OCI-LY1 (cell line): ENCODE results near the gene UBE2Q1.

Source experiments
- H2AFZ ChIP-seq: fragments of 200-600 bp; sonication (generic), shearing (Covaris generic); 2 replicates; pipeline ENCODE4 v1.6.0; 2014; ENCODE audit warnings: antibody characterized with exemption, mild to moderate bottlenecking, low read length
- H3F3A ChIP-seq: fragments of 200-600 bp; sonication (generic), shearing (Covaris generic); 2 replicates; pipeline ENCODE4 v1.6.0; 2014; ENCODE audit warnings: mild to moderate bottlenecking, antibody characterized with exemption, low read length, moderate library complexity; ENCODE audit not compliant: insufficient read depth
- H3K27ac ChIP-seq: fragments of 200-600 bp; sonication (generic); 2 replicates; pipeline ENCODE4 v1.5.1; 2014; ENCODE audit warnings: low read length, mixed run types, mild to moderate bottlenecking, low read depth; ENCODE audit not compliant: poor library complexity, severe bottlenecking
- H3K27me3 ChIP-seq: fragments of 200-600 bp; sonication (generic); 2 replicates; pipeline ENCODE4 v1.6.0; 2014; ENCODE audit warnings: antibody characterized with exemption, mild to moderate bottlenecking, low read length, moderate library complexity; ENCODE audit not compliant: insufficient read depth
- H3K36me3 ChIP-seq: fragments of 200-600 bp; sonication (generic); 2 replicates; pipeline ENCODE4 v1.6.1; 2014; ENCODE audit warnings: mild to moderate bottlenecking, antibody characterized with exemption, low read length, moderate library complexity, mixed read lengths; ENCODE audit not compliant: insufficient read depth
- H3K4me1 ChIP-seq: fragments of 200-600 bp; sonication (generic); 2 replicates; pipeline ENCODE4 v1.5.1; 2014; ENCODE audit warnings: mild to moderate bottlenecking, low read length, moderate library complexity; ENCODE audit not compliant: insufficient read depth, severe bottlenecking
- H3K4me2 ChIP-seq: fragments of 200-600 bp; sonication (generic), shearing (Covaris generic); 2 replicates; pipeline ENCODE4 v1.6.1; 2014; ENCODE audit warnings: low read length
- H3K4me3 ChIP-seq: fragments of 200-600 bp; sonication (generic); 2 replicates; pipeline ENCODE4 v1.5.1; 2014; ENCODE audit warnings: low read length, low read depth, mild to moderate bottlenecking, mixed read lengths; ENCODE audit not compliant: poor library complexity, severe bottlenecking
- H3K79me2 ChIP-seq: fragments of 200-600 bp; shearing (Covaris generic); 2 replicates; pipeline ENCODE4 v1.6.1; 2016; ENCODE audit warnings: mixed run types, low read length, mixed read lengths; ENCODE audit not compliant: insufficient read depth
- H3K9ac ChIP-seq: fragments of 200-600 bp; sonication (generic), shearing (Covaris generic); 2 replicates; pipeline ENCODE4 v1.6.1; 2014; ENCODE audit warnings: mild to moderate bottlenecking, low read length, mixed read lengths
- H3K9me2 ChIP-seq: fragments of 200-600 bp; sonication (generic), shearing (Covaris generic); 2 replicates; pipeline ENCODE4 v1.6.1; 2014; ENCODE audit warnings: low read depth, mild to moderate bottlenecking, low read length, mixed read lengths
- H3K9me3 ChIP-seq: fragments of 200-600 bp; shearing (Covaris generic); 2 replicates; pipeline ENCODE4 v1.6.1; 2014; ENCODE audit warnings: low read length, mixed read lengths
- H4K20me1 ChIP-seq: fragments of 200-600 bp; sonication (generic), shearing (Covaris generic); 2 replicates; pipeline ENCODE4 v1.6.0; 2016; ENCODE audit warnings: mild to moderate bottlenecking, low read length; ENCODE audit not compliant: insufficient read depth
- CTCF ChIP-seq: fragments of 200-600 bp; sonication (generic), shearing (Covaris generic); IDR thresholded peaks from 2 replicates; pipeline ENCODE4 v1.5.1; 2017; ENCODE audit warnings: mild to moderate bottlenecking, antibody characterized with exemption, low read length, moderate library complexity, mixed read lengths
- EZH2 ChIP-seq: fragments of 200-600 bp; sonication (generic), shearing (Covaris generic); IDR thresholded peaks from 2 replicates; pipeline ENCODE4 v1.8.0; 2017; ENCODE audit warnings: borderline replicate concordance, mixed run types, mild to moderate bottlenecking, antibody characterized with exemption, low read length, moderate library complexity, mixed read lengths

Gene UBE2Q1

GRCh38 chr1:154548028-154548427 is 10.4 kb downstream of the UBE2Q1 start:
- Histone ChIP-seq H3K4me3 (no peak overlapping the region), H3K4me2 (no peak overlapping the region), H3K36me3 (peaks cover 46% of the 10 kb centered on the region), H3F3A (no peaks in the 10 kb centered on the region), H3K9me3 (no peaks in the 10 kb centered on the region), H3K4me1 (no peaks in the 10 kb centered on the region), H3K9ac (no peak overlapping the region), H3K79me2 (no peaks in the 10 kb centered on the region), H2AFZ (no peak overlapping the region), H3K9me2 (no peaks in the 10 kb centered on the region), H3K27me3 (no peaks in the 10 kb centered on the region), H3K27ac (no peak overlapping the region), H4K20me1 (no peaks in the 10 kb centered on the region)
- TF ChIP-seq EZH2 (no peak), CTCF (no peak)

GRCh38 chr1:154547105-154547732 is 11.2 kb downstream of the UBE2Q1 start:
- Histone ChIP-seq H3K4me1 (no peaks in the 10 kb centered on the region), H4K20me1 (no peaks in the 10 kb centered on the region), H3K4me3 (no peak overlapping the region), H3K9me3 (no peaks in the 10 kb centered on the region), H3K27ac (no peak overlapping the region), H3K79me2 (no peaks in the 10 kb centered on the region), H3K4me2 (no peak overlapping the region), H3K36me3 (peaks cover 38% of the 10 kb centered on the region), H3F3A (no peaks in the 10 kb centered on the region), H3K9me2 (no peaks in the 10 kb centered on the region), H3K27me3 (no peaks in the 10 kb centered on the region), H3K9ac (no peak overlapping the region), H2AFZ (no peak overlapping the region)
- TF ChIP-seq CTCF (no peak), EZH2 (no peak)

- Histone ChIP-seq H3K36me3 (peaks cover 31% of the 10 kb centered on the region), H3K27ac (no peak overlapping the region), H3K4me3 (no peak overlapping the region), H3K4me2 (no peak overlapping the region), H3K9ac (no peak overlapping the region), H3K4me1 (no peaks in the 10 kb centered on the region), H4K20me1 (no peaks in the 10 kb centered on the region), H3K27me3 (no peaks in the 10 kb centered on the region), H2AFZ (no peak overlapping the region), H3K79me2 (no peaks in the 10 kb centered on the region), H3K9me3 (no peaks in the 10 kb centered on the region), H3K9me2 (no peaks in the 10 kb centered on the region), H3F3A (no peaks in the 10 kb centered on the region)
- TF ChIP-seq CTCF (peak; percentile 65), EZH2 (no peak)
These were observed 12.0 kb downstream of the UBE2Q1 start for GRCh38 chr1:154546264-154547063.
